Right lobe of liver (tissue), 4 donors: Measurements from ENCODE around the gene VPS13A.

ENCODE experiments used
- POLR2A ChIP-seq: fragments of 450-650 bp; IDR thresholded peaks from one replicate; pipeline ENCODE4 v1.6.1; 2017; ENCODE audit warnings: antibody characterized with exemption, mild to moderate bottlenecking
- TF ChIP-seq, protein P1 (sequence below), 4 donors: fragments of 200-600 bp in 3 of 4; fragments of 450-650 bp in 1 of 4; IDR thresholded peaks; one replicate each; pipeline versions ENCODE4 v1.5.1 to v1.8.0; 2016 to 2022; ENCODE audit warnings: antibody characterized with exemption in 4 of 4, mild to moderate bottlenecking in 2 of 4
- donor health status: DM: no; HTN: no; CAD: no.
- donor health status: DM: no; HTN: no; CAD: no.
- donor health status: DM: no; HTN: yes; CAD: no.

DNA sequence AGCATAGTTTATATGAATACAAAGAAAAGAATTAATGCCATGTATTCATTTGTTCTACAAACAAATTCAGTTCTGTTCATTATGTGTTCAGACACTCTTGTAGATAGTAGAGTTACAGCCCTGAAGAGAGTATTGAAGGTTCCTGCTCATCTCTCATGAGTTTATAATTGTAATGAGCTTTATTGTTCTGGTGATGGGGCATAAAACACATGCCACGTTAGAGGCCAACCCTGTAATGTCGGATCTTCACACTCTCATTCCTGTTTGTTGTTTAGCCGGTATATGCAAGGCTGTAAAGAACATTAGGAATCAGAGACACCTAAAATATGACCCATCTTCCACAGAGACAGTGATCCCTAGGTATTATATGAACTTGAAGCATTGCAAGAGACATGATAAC, 214.5 kb downstream of the VPS13A start:
- TF ChIP-seq, protein P1, sequence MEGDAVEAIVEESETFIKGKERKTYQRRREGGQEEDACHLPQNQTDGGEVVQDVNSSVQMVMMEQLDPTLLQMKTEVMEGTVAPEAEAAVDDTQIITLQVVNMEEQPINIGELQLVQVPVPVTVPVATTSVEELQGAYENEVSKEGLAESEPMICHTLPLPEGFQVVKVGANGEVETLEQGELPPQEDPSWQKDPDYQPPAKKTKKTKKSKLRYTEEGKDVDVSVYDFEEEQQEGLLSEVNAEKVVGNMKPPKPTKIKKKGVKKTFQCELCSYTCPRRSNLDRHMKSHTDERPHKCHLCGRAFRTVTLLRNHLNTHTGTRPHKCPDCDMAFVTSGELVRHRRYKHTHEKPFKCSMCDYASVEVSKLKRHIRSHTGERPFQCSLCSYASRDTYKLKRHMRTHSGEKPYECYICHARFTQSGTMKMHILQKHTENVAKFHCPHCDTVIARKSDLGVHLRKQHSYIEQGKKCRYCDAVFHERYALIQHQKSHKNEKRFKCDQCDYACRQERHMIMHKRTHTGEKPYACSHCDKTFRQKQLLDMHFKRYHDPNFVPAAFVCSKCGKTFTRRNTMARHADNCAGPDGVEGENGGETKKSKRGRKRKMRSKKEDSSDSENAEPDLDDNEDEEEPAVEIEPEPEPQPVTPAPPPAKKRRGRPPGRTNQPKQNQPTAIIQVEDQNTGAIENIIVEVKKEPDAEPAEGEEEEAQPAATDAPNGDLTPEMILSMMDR (IDR thresholded peaks at IDR 0.05), result no peak
- no peak for TF ChIP-seq POLR2A
